DND-41 (cell line): ENCODE measurements around the gene CALM1.

Source experiments
- EZH2 ChIP-seq: IDR thresholded peaks from 3 replicates; pipeline ENCODE4 v1.6.1; 2012; ENCODE audit warnings: borderline replicate concordance, low read depth, mild to moderate bottlenecking, moderate library complexity, low read length, inconsistent platforms; ENCODE audit not compliant: severe bottlenecking
- TF ChIP-seq, protein P1 (sequence below): IDR thresholded peaks from 2 replicates; pipeline ENCODE4 v1.5.1; 2012; ENCODE audit warnings: borderline replicate concordance, low read length, moderate library complexity, mild to moderate bottlenecking; ENCODE audit not compliant: poor library complexity, severe bottlenecking; ENCODE audit errors: extremely low read depth

DNA sequence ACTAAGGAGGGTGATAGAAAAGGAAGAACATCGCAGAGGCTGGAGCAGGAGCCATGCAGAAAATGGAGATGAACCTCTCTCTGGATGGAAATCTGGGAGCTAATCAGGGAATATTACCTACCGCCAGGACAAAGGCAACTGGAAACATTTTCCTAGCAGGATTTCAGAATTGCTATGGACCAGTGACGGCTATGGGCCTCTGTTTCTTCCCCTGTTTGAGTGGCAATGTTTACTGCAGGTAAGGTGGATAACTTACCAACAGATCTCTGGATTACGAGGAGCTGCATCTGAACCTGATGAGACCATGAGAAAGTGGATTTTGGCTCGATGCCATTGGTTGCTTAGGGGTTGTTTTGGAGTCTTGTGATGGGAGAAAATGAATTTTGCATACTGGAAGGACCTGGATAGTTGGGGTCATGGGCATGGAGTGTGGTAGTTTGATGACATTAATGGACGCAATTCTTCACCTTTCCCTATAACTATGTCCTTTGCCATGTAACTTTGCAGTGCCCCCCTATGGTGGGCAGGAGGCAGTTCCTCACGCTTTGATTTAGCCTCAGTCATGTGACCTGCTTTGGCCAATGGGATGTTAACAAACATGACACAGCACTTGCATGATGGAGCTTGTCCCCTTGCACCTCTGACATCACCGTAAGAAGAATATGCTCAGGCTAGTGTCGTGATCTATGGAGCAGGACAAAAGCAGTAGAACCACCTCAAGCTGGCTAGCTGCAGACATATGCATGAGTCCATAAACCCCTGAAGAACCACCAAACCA is 51.1 kb downstream of the CALM1 start:
- TF ChIP-seq, protein P1, sequence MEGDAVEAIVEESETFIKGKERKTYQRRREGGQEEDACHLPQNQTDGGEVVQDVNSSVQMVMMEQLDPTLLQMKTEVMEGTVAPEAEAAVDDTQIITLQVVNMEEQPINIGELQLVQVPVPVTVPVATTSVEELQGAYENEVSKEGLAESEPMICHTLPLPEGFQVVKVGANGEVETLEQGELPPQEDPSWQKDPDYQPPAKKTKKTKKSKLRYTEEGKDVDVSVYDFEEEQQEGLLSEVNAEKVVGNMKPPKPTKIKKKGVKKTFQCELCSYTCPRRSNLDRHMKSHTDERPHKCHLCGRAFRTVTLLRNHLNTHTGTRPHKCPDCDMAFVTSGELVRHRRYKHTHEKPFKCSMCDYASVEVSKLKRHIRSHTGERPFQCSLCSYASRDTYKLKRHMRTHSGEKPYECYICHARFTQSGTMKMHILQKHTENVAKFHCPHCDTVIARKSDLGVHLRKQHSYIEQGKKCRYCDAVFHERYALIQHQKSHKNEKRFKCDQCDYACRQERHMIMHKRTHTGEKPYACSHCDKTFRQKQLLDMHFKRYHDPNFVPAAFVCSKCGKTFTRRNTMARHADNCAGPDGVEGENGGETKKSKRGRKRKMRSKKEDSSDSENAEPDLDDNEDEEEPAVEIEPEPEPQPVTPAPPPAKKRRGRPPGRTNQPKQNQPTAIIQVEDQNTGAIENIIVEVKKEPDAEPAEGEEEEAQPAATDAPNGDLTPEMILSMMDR = peak; percentile 18
- TF ChIP-seq EZH2 = no peak
